Parathyroid adenoma (tissue), 2 donors: Measurements from ENCODE around the gene TDRD15.
A peak's percentile ranks its signal among the peaks of the same experiment; 100 is the strongest.

Experiments used
- H2AFZ ChIP-seq: fragments of 300-600 bp; sonication (generic); one replicate; pipeline ENCODE4 v1.7.0; 2017; ENCODE audit warnings: antibody characterized with exemption, mild to moderate bottlenecking
- H3K27ac ChIP-seq: fragments of 300-600 bp; sonication (generic); one replicate; pipeline ENCODE4 v1.7.0; 2017
- H3K27me3 ChIP-seq: fragments of 300-600 bp; sonication (generic); one replicate; pipeline ENCODE4 v1.7.0; 2017; ENCODE audit warnings: low read length; ENCODE audit not compliant: control insufficient read depth, insufficient read depth
- H3K36me3 ChIP-seq: fragments of 300-600 bp; sonication (generic); one replicate; pipeline ENCODE4 v1.7.0; 2017; ENCODE audit warnings: low read length; ENCODE audit not compliant: control insufficient read depth, insufficient read depth
- H3K4me1 ChIP-seq: fragments of 300-600 bp; sonication (generic); one replicate; pipeline ENCODE4 v1.7.0; 2017; ENCODE audit warnings: control low read depth
- H3K4me2 ChIP-seq: fragments of 300-600 bp; sonication (generic); one replicate; pipeline ENCODE4 v1.7.0; 2017; ENCODE audit warnings: low read length
- H3K4me3 ChIP-seq: fragments of 300-600 bp; sonication (generic); one replicate; pipeline ENCODE4 v1.7.0; 2017; ENCODE audit warnings: low read depth, low read length
- H3K79me2 ChIP-seq: fragments of 300-600 bp; sonication (generic); one replicate; pipeline ENCODE4 v1.7.0; 2017; ENCODE audit warnings: control low read depth
- H3K9ac ChIP-seq: fragments of 300-600 bp; sonication (generic); one replicate; pipeline ENCODE4 v1.7.0; 2017; ENCODE audit warnings: mild to moderate bottlenecking
- H3K9me3 ChIP-seq: fragments of 300-600 bp; sonication (generic); one replicate; pipeline ENCODE4 v1.7.0; 2017; ENCODE audit warnings: low read length; ENCODE audit not compliant: control insufficient read depth
- CTCF ChIP-seq: fragments of 300-600 bp; sonication (generic); IDR thresholded peaks from one replicate; pipeline ENCODE4 v1.7.0; 2017; ENCODE audit warnings: antibody characterized with exemption, mild to moderate bottlenecking
- donor health status: primary hyperparathyroidism.

Gene TDRD15

GRCh38 chr2:21104030-21104660 is 19.6 kb upstream of the TDRD15 start:
- TF ChIP-seq CTCF: no peak
- H3K4me2 ChIP-seq: no peak overlapping the region

GRCh38 chr2:21111012-21111411 is 12.8 kb upstream of the TDRD15 start:
- Histone ChIP-seq H3K27me3 (no peaks in the 10 kb centered on the region), H3K79me2 (no peaks in the 10 kb centered on the region), H3K36me3 (no peaks in the 10 kb centered on the region), H2AFZ (no peak overlapping the region), H3K9ac (no peak overlapping the region), H3K9me3 (no peaks in the 10 kb centered on the region), H3K27ac (no peak overlapping the region), H3K4me3 (no peak overlapping the region), H3K4me2 (no peak overlapping the region), H3K4me1 (no peaks in the 10 kb centered on the region)
- no peak for TF ChIP-seq CTCF

More at GRCh38 chr2:21104030-21104660, 19.6 kb upstream of the TDRD15 start:
- no peak overlapping the region for H2AFZ ChIP-seq
- H3K79me2 ChIP-seq: no peaks in the 10 kb centered on the region
- H3K9me3 ChIP-seq: no peaks in the 10 kb centered on the region
- H3K27me3 ChIP-seq: no peaks in the 10 kb centered on the region
- H3K4me1 ChIP-seq: no peaks in the 10 kb centered on the region
- H3K9ac ChIP-seq: no peak overlapping the region
- no peaks in the 10 kb centered on the region for H3K36me3 ChIP-seq
- no peak overlapping the region for H3K27ac ChIP-seq
- no peak overlapping the region for H3K4me3 ChIP-seq

- Histone ChIP-seq H3K27me3 (no peaks in the 10 kb centered on the region), H3K4me2 (no peak overlapping the region), H3K27ac (no peak overlapping the region), H3K4me3 (no peak overlapping the region), H3K9ac (no peak overlapping the region), H3K4me1 (no peaks in the 10 kb centered on the region), H3K36me3 (no peaks in the 10 kb centered on the region), H2AFZ (no peak overlapping the region), H3K9me3 (no peaks in the 10 kb centered on the region), H3K79me2 (no peaks in the 10 kb centered on the region)
- TF ChIP-seq CTCF: no peak
These were observed 6.1 kb upstream of the TDRD15 start for GRCh38 chr2:21117688-21118087.

GRCh38 chr2:21118302-21118920 is 5.4 kb upstream of the TDRD15 start:
- H3K4me3 ChIP-seq: no peak overlapping the region
- H3K27me3 ChIP-seq: no peaks in the 10 kb centered on the region

More at GRCh38 chr2:21118302-21118920, 5.4 kb upstream of the TDRD15 start:
- TF ChIP-seq CTCF: peak; percentile 43
- H3K79me2 ChIP-seq: no peaks in the 10 kb centered on the region
- H3K4me2 ChIP-seq: no peak overlapping the region
- H3K9ac ChIP-seq: no peak overlapping the region
- no peaks in the 10 kb centered on the region for H3K9me3 ChIP-seq
- H3K27ac ChIP-seq: no peak overlapping the region
- H3K4me1 ChIP-seq: no peaks in the 10 kb centered on the region
- no peaks in the 10 kb centered on the region for H3K36me3 ChIP-seq
- H2AFZ ChIP-seq: no peak overlapping the region
